Upper lobe of right lung (tissue), 1 donor: Measurements from ENCODE around the gene TDRD5. TPM values are rescaled to one million over a fixed set of nuclear protein-coding genes. Genes with fewer than 3 reads are reported as not detected.

Experiments used
- total RNA-seq: library from RNA; stranded (reverse); fragmentation: NEBNext Ultra II Directional; extraction: Animal tissue kit (Norgen Biotek cat#: 25700); gene quantifications from one replicate; pipeline ENCODE4 v1.2.1, GENCODE V29; 2021
- donor health status: DM: no; HTN: yes; CAD: no; lungs with severe emphysema.

Gene TDRD5
- total RNA-seq, 1 donor from 2014 or later: 0.17 TPM

Other genes with a start within 250 kb of the TDRD5 start
- gene AXDND1, start 225.9 kb upstream of the TDRD5 start, total RNA-seq: not detected
- not detected for gene NPHS2, start 15.9 kb upstream of the TDRD5 start, total RNA-seq
- gene FAM163A, start 151.5 kb downstream of the TDRD5 start, total RNA-seq: not detected